Measurements from ENCODE around the gene ATP6V0C.

DNA sequence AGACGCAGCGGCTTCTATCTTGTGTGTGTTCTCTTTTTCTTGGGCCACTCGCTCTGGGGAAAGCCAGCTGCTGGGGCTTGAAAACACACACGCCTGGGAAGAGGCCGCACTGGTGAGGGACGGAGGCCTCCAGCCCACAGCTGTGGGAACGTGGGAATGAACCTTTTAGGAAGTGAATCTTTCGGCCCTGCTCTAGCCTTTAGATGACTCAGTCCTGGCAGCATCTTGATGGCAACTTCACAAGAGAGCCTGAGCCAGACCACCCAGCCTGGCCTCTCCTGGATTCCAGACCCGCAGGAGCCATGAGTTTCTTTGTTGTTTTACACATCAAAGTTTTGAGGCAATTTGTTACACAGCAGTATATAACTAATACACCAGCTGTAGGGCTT is 21.9 kb downstream of the ATP6V0C start:
- TF ChIP-seq, protein P1, sequence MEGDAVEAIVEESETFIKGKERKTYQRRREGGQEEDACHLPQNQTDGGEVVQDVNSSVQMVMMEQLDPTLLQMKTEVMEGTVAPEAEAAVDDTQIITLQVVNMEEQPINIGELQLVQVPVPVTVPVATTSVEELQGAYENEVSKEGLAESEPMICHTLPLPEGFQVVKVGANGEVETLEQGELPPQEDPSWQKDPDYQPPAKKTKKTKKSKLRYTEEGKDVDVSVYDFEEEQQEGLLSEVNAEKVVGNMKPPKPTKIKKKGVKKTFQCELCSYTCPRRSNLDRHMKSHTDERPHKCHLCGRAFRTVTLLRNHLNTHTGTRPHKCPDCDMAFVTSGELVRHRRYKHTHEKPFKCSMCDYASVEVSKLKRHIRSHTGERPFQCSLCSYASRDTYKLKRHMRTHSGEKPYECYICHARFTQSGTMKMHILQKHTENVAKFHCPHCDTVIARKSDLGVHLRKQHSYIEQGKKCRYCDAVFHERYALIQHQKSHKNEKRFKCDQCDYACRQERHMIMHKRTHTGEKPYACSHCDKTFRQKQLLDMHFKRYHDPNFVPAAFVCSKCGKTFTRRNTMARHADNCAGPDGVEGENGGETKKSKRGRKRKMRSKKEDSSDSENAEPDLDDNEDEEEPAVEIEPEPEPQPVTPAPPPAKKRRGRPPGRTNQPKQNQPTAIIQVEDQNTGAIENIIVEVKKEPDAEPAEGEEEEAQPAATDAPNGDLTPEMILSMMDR (conservative IDR thresholded peaks at IDR 0.05; ENCODE audit: low read length): no peak
- TF ChIP-seq EZH2phosphoT487 (IDR thresholded peaks at IDR 0.05; ENCODE audit: borderline replicate concordance): no peak
